OCI-LY7 (cell line): ENCODE data around the gene CEBPG.

Experiments
- CTCF ChIP-seq: fragments of 200-600 bp; sonication (generic); conservative IDR thresholded peaks from 2 replicates; pipeline ENCODE4 v1.5.1; 2014; ENCODE audit warnings: mild to moderate bottlenecking, antibody characterized with exemption, low read length, moderate library complexity, mixed read lengths
- EZH2phosphoT487 ChIP-seq: fragments of 200-600 bp; sonication (generic); IDR thresholded peaks from 2 replicates; pipeline ENCODE4 v1.6.1; 2018; ENCODE audit warnings: low read depth, borderline replicate concordance, mild to moderate bottlenecking, mixed run types, antibody characterized with exemption, low read length, moderate library complexity, mixed read lengths

DNA sequence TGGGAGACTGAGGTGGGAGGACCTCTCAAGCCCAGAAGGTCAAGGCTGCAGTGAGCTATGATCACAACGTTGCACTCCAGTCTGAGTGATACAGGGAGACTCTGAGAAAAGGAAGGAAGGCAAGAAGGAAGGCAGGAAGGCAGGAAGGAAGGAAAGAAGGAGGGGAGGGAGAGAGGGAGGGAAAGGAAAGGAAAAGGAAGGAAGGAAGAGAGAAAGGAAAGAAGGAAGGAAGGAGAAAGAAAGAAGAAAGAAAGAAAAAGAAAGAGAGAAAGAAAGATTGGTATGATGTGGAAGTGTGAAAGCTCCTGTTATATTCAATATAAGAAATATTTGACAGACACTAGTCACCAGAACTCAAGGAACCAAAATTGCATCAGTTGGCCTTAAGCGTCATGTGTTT lies 32.5 kb upstream of the CEBPG start:
- no peak for TF ChIP-seq CTCF
- TF ChIP-seq EZH2phosphoT487 = no peak
